Cardiac muscle cell (in vitro differentiated cells and primary cell): ENCODE data around the gene USP32. TPM values are rescaled to one million over a fixed set of nuclear protein-coding genes. Genes with fewer than 3 reads are reported as not detected.

Source experiments
- DNase-seq, 2 donors: peaks; one replicate each; pipeline versions ENCODE4 v3.0.0 to v3.0.0-alpha.2; 2010 to 2017; ENCODE audit warnings: low read depth in 1 of 2, low spot score in 1 of 2
- H3K27ac ChIP-seq: fragments of 200-600 bp; sonication (generic); 2 replicates; pipeline ENCODE4 v1.5.1; 2016
- H3K27me3 ChIP-seq: fragments of 200-600 bp; sonication (generic); 2 replicates; pipeline ENCODE4 v1.6.0; 2016; ENCODE audit warnings: control low read depth
- H3K36me3 ChIP-seq: fragments of 200-600 bp; sonication (generic); 2 replicates; pipeline ENCODE4 v1.5.1; 2016; ENCODE audit warnings: control low read depth
- H3K4me1 ChIP-seq: fragments of 200-600 bp; sonication (generic); 2 replicates; pipeline ENCODE4 v1.8.1; 2017; ENCODE audit warnings: low read depth, mild to moderate bottlenecking, mixed run types
- H3K4me3 ChIP-seq: fragments of 200-600 bp; sonication (generic); 2 replicates; pipeline ENCODE4 v1.5.1; 2016; ENCODE audit warnings: mild to moderate bottlenecking
- H3K9me3 ChIP-seq: fragments of 200-600 bp; sonication (generic); 2 replicates; pipeline ENCODE4 v1.5.1; 2017; ENCODE audit warnings: low read depth, mild to moderate bottlenecking, control low read depth
- CTCF ChIP-seq: IDR thresholded peaks from 2 replicates; pipeline ENCODE4 v1.5.1; 2012; ENCODE audit warnings: low read depth, mild to moderate bottlenecking, low read length
- polyA plus RNA-seq: library from polyadenylated mRNA; unstranded; fragments of >200 nt; fragmentation: Nextera tagmentation; extraction: Ambion mirVana; gene quantifications from 2 replicates; pipeline ENCODE4 v1.2.1, GENCODE V29; 2016
- total RNA-seq: library from RNA; depleted of rRNA; stranded (reverse); fragments of >200 nt; gene quantifications from 2 replicates; pipeline ENCODE4 v1.2.3, GENCODE V29; 2016

Gene USP32
- total and polyA plus RNA-seq, 2 experiments from 2014 or later, result 19.7 to 32.2 TPM

DNA sequence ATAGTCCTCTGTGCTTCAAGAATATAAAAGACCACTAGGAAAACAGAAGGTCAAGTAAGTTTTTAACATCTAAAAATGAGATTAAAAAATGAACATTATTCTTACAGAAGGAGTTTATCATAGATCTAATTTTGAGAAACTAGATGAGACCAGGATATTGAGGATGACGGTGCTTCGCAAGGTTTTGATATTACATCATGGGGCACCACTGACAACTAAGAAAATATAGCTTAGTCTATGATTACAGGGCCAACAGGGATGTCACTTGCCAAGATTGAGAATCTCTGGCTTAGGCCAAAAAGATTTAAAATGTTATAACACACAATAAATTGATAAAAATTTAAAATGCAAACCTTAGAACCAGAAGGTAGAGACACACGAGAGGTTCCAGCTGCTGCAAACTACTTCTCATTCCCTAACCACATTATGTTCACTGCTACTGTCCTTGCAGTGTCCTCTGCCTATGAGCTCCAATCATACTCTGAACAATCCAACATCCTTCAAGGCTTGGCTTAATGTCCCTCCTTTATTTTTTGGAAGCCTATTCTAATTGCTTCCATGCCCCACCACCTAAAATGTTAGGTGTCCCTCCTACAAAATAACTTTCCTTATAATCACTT lies 33.2 kb downstream of the USP32 start:
- no peak for DNase-seq
- H3K36me3 ChIP-seq, result no peaks in the 10 kb centered on the region
- H3K4me3 ChIP-seq, result no peak overlapping the region
- peaks cover 10% of the 10 kb centered on the region for H3K4me1 ChIP-seq
- TF ChIP-seq CTCF, result no peak
- no peaks in the 10 kb centered on the region for H3K27me3 ChIP-seq
- H3K27ac ChIP-seq, result no peak overlapping the region
- no peaks in the 10 kb centered on the region for H3K9me3 ChIP-seq

DNA sequence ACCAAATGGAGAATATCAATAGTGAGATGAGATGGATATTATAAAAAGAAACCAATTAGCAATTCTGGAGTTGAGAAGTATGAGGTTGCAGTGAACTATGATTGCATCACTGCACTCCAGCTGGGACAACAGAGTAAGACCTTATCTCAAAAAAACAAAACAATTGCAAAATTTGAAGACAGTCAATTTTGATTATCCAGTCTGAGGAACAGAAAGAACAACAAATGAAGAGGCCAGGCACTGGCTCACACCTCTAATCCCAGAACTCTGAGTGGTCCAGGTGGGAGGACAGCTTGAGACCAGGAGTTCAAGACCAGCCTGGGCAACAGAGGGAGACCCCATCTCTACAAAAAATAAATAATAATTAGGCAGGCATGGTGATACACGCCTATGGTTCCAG lies 35.0 kb downstream of the USP32 start:
- Histone ChIP-seq H3K9me3 (no peaks in the 10 kb centered on the region), H3K36me3 (no peaks in the 10 kb centered on the region), H3K4me1 (peaks cover 10% of the 10 kb centered on the region), H3K27ac (no peak overlapping the region), H3K4me3 (no peak overlapping the region), H3K27me3 (no peaks in the 10 kb centered on the region)
- peak in 1 of 2 donors; percentile 79 for DNase-seq
- TF ChIP-seq CTCF, result no peak

GRCh38 chr17:60355663-60356594 lies 36.0 kb downstream of the USP32 start:
- H3K27me3 ChIP-seq, result no peaks in the 10 kb centered on the region
- peak in 1 of 2 donors; percentile 19 for DNase-seq
- peaks cover 10% of the 10 kb centered on the region for H3K4me1 ChIP-seq
- no peaks in the 10 kb centered on the region for H3K36me3 ChIP-seq
- no peak for TF ChIP-seq CTCF
- H3K4me3 ChIP-seq, result no peak overlapping the region
- no peaks in the 10 kb centered on the region for H3K9me3 ChIP-seq
- no peak overlapping the region for H3K27ac ChIP-seq

GRCh38 chr17:60354223-60354622 lies 37.7 kb downstream of the USP32 start:
- H3K4me3 ChIP-seq, result no peak overlapping the region
- H3K27me3 ChIP-seq, result no peaks in the 10 kb centered on the region
- H3K9me3 ChIP-seq, result no peaks in the 10 kb centered on the region
- no peak for TF ChIP-seq CTCF
- peak in 1 of 2 donors; percentile 91 for DNase-seq
- no peaks in the 10 kb centered on the region for H3K36me3 ChIP-seq
- peaks cover 10% of the 10 kb centered on the region for H3K4me1 ChIP-seq
- peak overlapping the region; percentile 12 for H3K27ac ChIP-seq

- no peak for DNase-seq
- H3K27me3 ChIP-seq, result no peaks in the 10 kb centered on the region
- TF ChIP-seq CTCF, result no peak
- peaks cover 10% of the 10 kb centered on the region for H3K4me1 ChIP-seq
- no peaks in the 10 kb centered on the region for H3K36me3 ChIP-seq
- no peaks in the 10 kb centered on the region for H3K9me3 ChIP-seq
- H3K27ac ChIP-seq, result no peak overlapping the region
- H3K4me3 ChIP-seq, result no peak overlapping the region
Observed at GRCh38 chr17:60353773-60354172, 38.2 kb downstream of the USP32 start.
